ENCODE measurements around the gene EIF4B. TPM values are rescaled to one million over a fixed set of nuclear protein-coding genes. Genes with fewer than 3 reads are reported as not detected.

EIF4B gene
- total and polyA plus RNA-seq, 4 donors, result 81.9 to 684 (median 220) TPM

DNA sequence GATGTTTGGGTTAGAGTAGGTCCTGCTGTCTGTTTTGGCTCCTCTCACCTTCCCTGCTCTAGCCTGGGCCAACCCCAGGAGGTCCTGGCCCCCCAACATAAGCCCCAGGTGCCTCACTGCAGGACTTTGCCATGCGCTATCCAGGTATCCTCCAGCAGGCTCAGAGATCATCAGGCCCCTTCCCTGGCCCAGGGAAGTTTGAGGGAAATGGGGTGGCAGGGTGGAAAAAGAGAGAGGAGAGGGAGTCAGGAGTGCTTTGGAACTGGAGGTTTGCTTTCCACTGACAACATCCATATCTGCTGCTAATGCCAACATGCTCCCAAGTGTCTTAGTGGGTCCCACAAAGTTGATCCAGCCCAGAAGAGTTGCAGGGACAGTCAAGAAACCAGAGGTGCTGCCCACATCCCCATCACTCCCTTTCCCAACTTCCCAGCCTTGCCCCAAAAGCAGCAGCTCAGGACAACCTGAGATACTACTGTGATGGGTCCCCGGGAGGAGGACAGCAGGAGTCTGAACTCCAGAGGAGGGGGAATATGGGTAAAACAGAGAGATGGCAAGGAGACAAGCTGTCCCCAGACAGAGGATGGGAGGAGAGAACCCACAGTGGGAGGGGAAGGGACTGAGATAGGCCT lies 44.3 kb downstream of the EIF4B start:
- Histone ChIP-seq H3K9me3 (ENCODE audit: control insufficient read depth in 4 of 4, insufficient read depth in 3 of 4, low read length in 3 of 4) (no peaks in the 10 kb centered on the region), H3K4me1 (ENCODE audit: control insufficient read depth in 5 of 5, insufficient read depth in 5 of 5, low read length in 5 of 5) (peaks cover 12 to 72% (median 31%) of the 10 kb centered on the region in 5 donors), H3K27ac (ENCODE audit: low read depth in 1 of 2, low read length in 1 of 2) (peak overlapping the region; percentile 89 to 96), H3K4me3 (peak overlapping the region; percentile 73), H3K27me3 (ENCODE audit: control insufficient read depth in 3 of 3, insufficient read depth in 3 of 3, low read length in 2 of 3) (no peaks in the 10 kb centered on the region), H3K9ac (ENCODE audit: insufficient read depth in 1 of 2, low read length in 2 of 2) (peak overlapping the region; percentile 28 to 69), H3K36me3 (ENCODE audit: control insufficient read depth in 4 of 4, insufficient read depth in 4 of 4, low read length in 4 of 4) (peaks cover 0 to 16% (median 6%) of the 10 kb centered on the region in 4 donors)
- DNase-seq (no peak), ATAC-seq (ENCODE audit: insufficient read depth, low FRiP score) (no peak)
- TF ChIP-seq, protein P1, sequence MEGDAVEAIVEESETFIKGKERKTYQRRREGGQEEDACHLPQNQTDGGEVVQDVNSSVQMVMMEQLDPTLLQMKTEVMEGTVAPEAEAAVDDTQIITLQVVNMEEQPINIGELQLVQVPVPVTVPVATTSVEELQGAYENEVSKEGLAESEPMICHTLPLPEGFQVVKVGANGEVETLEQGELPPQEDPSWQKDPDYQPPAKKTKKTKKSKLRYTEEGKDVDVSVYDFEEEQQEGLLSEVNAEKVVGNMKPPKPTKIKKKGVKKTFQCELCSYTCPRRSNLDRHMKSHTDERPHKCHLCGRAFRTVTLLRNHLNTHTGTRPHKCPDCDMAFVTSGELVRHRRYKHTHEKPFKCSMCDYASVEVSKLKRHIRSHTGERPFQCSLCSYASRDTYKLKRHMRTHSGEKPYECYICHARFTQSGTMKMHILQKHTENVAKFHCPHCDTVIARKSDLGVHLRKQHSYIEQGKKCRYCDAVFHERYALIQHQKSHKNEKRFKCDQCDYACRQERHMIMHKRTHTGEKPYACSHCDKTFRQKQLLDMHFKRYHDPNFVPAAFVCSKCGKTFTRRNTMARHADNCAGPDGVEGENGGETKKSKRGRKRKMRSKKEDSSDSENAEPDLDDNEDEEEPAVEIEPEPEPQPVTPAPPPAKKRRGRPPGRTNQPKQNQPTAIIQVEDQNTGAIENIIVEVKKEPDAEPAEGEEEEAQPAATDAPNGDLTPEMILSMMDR (IDR thresholded peaks at IDR 0.05; ENCODE audit: control extremely low read depth, extremely low read depth), result no peak
- 54 to 78% methylated on average over 2 of the region's 2 CpGs for WGBS, 2 donors

DNA sequence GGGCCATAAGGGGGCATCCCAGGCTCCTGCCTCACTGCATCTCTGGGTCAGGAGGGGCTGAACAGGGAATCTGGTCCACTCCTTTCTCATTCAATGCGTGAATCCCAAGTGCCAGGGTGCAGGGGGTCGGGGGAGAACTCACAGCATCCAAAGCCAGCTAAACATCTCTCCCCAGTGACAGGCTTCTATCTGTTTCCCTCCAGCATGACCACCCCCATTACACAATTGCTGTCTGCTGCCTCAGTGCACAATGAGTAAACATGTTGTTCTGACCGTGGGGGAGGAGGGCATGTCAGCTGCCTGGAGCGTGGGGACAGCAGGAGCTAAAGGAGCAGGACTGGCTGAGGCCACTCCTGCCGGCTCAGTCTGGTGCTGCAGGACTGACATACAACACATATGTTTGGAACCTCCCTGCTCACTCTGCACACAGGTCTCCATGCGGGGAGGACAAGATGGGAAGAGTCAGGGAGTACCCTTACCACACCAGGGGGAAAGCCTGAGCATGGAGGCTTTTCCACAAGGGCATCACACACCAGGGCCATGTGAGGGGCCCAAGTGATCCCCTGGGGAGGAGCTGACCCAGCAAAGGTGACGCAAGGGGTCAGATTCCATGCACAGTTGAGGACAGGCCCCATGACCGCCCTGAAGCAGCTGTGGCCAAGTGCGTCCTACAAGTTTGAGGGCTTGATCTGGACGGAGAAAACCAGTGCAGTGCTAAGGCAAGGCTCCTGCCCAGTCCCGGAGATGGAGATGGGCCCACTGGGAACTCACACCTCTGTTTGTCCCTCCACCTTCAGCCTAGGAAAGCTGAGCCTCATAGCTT lies 45.0 kb downstream of the EIF4B start:
- TF ChIP-seq, protein P1 (IDR thresholded peaks at IDR 0.05; ENCODE audit: control extremely low read depth, extremely low read depth), result no peak
- H3K36me3 ChIP-seq (ENCODE audit: control insufficient read depth in 4 of 4, insufficient read depth in 4 of 4, low read length in 4 of 4), result peaks cover 0 to 20% (median 11%) of the 10 kb centered on the region in 4 donors
- ATAC-seq (ENCODE audit: insufficient read depth, low FRiP score), result no peak
- H3K9me3 ChIP-seq (ENCODE audit: control insufficient read depth in 4 of 4, insufficient read depth in 3 of 4, low read length in 3 of 4), result no peaks in the 10 kb centered on the region
- H3K4me3 ChIP-seq, result peak overlapping the region; percentile 73
- H3K27ac ChIP-seq (ENCODE audit: low read depth in 1 of 2, low read length in 1 of 2), result peak overlapping the region; percentile 89 to 96
- peak overlapping the region in 1 of 2 donors; percentile 69 for H3K9ac ChIP-seq (ENCODE audit: insufficient read depth in 1 of 2, low read length in 2 of 2)
- H3K4me1 ChIP-seq (ENCODE audit: control insufficient read depth in 5 of 5, insufficient read depth in 5 of 5, low read length in 5 of 5), result peaks cover 9 to 66% (median 26%) of the 10 kb centered on the region in 5 donors
- 25 to 54% methylated on average over 11 of the region's 11 CpGs for WGBS, 2 donors
- DNase-seq, result peak; percentile 61 to 86 (median 76)
- no peaks in the 10 kb centered on the region for H3K27me3 ChIP-seq (ENCODE audit: control insufficient read depth in 3 of 3, insufficient read depth in 3 of 3, low read length in 2 of 3)

DNA sequence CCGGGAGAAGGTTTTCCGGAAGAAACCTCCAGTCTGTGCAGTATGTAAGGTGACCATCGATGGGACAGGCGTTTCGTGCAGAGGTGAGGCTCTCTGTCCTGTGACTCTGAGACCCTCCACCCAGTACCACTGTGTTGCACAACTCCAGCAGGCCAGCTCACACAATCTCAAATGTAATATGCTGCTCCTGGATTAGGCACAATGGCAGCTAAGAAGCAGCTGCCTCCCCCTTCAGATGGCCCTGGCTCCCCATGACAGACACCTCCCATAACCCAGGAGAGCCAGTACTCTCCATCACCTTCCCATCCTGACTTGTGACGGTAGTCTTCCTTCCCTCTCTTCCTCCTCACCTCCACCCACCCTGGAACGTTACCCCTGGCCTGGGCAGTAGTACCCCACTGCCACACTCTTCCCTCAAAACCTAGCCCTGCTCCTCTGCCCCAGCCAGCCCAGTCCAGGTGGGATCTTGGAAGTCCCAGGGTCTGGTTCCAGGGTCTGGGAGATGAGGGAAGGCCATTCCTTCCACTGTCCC lies 45.7 kb downstream of the EIF4B start:
- Histone ChIP-seq H3K36me3 (ENCODE audit: control insufficient read depth in 4 of 4, insufficient read depth in 4 of 4, low read length in 4 of 4) (peaks cover 0 to 21% (median 15%) of the 10 kb centered on the region in 4 donors), H3K27ac (ENCODE audit: low read depth in 1 of 2, low read length in 1 of 2) (peak overlapping the region; percentile 89 to 96), H3K4me1 (ENCODE audit: control insufficient read depth in 5 of 5, insufficient read depth in 5 of 5, low read length in 5 of 5) (peaks cover 9 to 66% (median 26%) of the 10 kb centered on the region in 5 donors), H3K4me3 (peak overlapping the region; percentile 73), H3K9ac (ENCODE audit: insufficient read depth in 1 of 2, low read length in 2 of 2) (no peak overlapping the region), H3K9me3 (ENCODE audit: control insufficient read depth in 4 of 4, insufficient read depth in 3 of 4, low read length in 3 of 4) (no peaks in the 10 kb centered on the region), H3K27me3 (ENCODE audit: control insufficient read depth in 3 of 3, insufficient read depth in 3 of 3, low read length in 2 of 3) (no peaks in the 10 kb centered on the region)
- TF ChIP-seq, protein P1 (IDR thresholded peaks at IDR 0.05; ENCODE audit: control extremely low read depth, extremely low read depth), result no peak
- no peak for ATAC-seq (ENCODE audit: insufficient read depth, low FRiP score)
- DNase-seq, result peak in 1 of 3 donors; percentile 11
- WGBS, 2 donors, result 40 to 74% methylated on average over 7 of the region's 7 CpGs

Data from lung (tissue), 12 donors.